OCI-LY3 (cell line): ENCODE results near the gene ACVRL1.

Experiments
- H2AFZ ChIP-seq: fragments of 200-600, 300-600 bp; shearing (Covaris generic); 2 replicates; pipeline ENCODE4 v1.6.0; 2014; ENCODE audit warnings: antibody characterized with exemption, low read depth, low read length
- H3K27ac ChIP-seq: fragments of 200-600, 300-600 bp; sonication (generic); 2 replicates; pipeline ENCODE4 v1.5.1; 2014; ENCODE audit warnings: mild to moderate bottlenecking, low read length, moderate library complexity, mixed read lengths
- H3K27me3 ChIP-seq: fragments of 200-600, 300-600 bp; sonication (generic); 2 replicates; pipeline ENCODE4 v1.6.1; 2014; ENCODE audit warnings: low read depth, low read length, mixed read lengths
- H3K36me3 ChIP-seq: fragments of 200-600, 300-600 bp; sonication (generic); replicated peaks from 2 replicates; pipeline ENCODE3; 2014; ENCODE audit warnings: low read depth, low read length, mixed read lengths
- H3K4me1 ChIP-seq: fragments of 300-600, 200-600 bp; sonication (generic); 2 replicates; pipeline ENCODE4 v1.6.1; 2014; ENCODE audit warnings: low read length, mixed read lengths
- H3K4me2 ChIP-seq: fragments of 200-600, 300-600 bp; sonication (generic); 2 replicates; pipeline ENCODE4 v1.6.1; 2014; ENCODE audit warnings: low read length, mixed read lengths
- H3K4me3 ChIP-seq: fragments of 300-600, 200-600 bp; sonication (generic); 2 replicates; pipeline ENCODE4 v1.5.1; 2014; ENCODE audit warnings: antibody characterized with exemption, mild to moderate bottlenecking, low read length, moderate library complexity
- H3K79me2 ChIP-seq: fragments of 300-600, 200-600 bp; shearing (Covaris generic); 2 replicates; pipeline ENCODE4 v1.6.1; 2014; ENCODE audit warnings: mild to moderate bottlenecking, low read length, mixed read lengths
- H3K9ac ChIP-seq: fragments of 300-600, 200-600 bp; shearing (Covaris generic); 2 replicates; pipeline ENCODE4 v1.6.0; 2014; ENCODE audit warnings: mild to moderate bottlenecking, low read length, moderate library complexity
- H3K9me3 ChIP-seq: fragments of 200-600, 300-600 bp; shearing (Covaris generic); 2 replicates; pipeline ENCODE4 v1.6.1; 2014; ENCODE audit warnings: low read length, mixed read lengths; ENCODE audit not compliant: insufficient read depth
- H4K20me1 ChIP-seq: fragments of 200-600, 300-600 bp; sonication (generic); 2 replicates; pipeline ENCODE4 v1.6.1; 2016; ENCODE audit warnings: low read length, mixed read lengths; ENCODE audit not compliant: insufficient read depth
- EZH2phosphoT487 ChIP-seq: fragments of 200-600 bp; shearing (Covaris generic); IDR thresholded peaks from 2 replicates; pipeline ENCODE4 v1.6.1; 2018; ENCODE audit warnings: antibody characterized with exemption, mixed run types, low read depth
- TF ChIP-seq, protein P1 (sequence below): fragments of 200-600, 300-600 bp; sonication (generic); IDR thresholded peaks from 2 replicates; pipeline ENCODE4 v1.5.1; 2014; ENCODE audit warnings: antibody characterized with exemption, low read length, low read depth

The ACVRL1 gene

DNA sequence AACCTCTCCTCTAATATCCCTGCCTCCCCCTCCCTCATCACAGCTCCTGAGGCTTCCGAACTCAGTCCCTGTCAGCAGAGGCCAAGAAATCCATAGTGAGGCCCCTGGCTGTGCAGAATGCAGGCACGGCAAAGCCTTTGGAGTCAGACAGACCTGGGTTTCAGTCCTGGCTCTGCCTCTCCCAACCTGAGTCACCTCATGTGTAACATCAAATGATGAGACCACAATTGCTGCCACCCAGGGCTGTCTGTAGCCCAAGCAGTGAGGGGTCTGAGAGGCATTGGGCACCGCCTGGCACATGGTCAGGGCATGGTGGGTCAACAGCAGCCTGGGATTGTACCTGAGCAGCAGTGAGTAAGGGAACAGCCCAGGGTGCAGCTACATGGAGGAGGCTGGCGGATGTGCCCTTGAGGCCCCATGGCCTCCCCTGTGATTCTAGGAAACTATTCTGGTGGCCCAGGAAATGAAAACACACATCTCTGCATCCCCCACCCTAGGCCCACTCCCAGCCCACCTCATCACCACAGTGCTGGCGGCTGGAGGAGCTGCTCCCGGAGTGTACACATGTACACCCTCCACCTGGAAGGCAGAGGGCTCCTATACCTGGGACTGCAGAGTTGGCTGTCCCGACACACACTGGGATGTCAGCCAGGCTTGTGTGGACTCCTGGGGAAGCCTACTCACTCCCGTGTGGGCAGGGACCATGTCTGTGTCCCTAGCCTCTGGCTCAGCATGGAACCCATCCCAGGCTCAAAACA is 11.7 kb upstream of the ACVRL1 start:
- H3K79me2 ChIP-seq: no peaks in the 10 kb centered on the region
- H3K9ac ChIP-seq: no peak overlapping the region
- no peak for TF ChIP-seq EZH2phosphoT487
- TF ChIP-seq, protein P1, sequence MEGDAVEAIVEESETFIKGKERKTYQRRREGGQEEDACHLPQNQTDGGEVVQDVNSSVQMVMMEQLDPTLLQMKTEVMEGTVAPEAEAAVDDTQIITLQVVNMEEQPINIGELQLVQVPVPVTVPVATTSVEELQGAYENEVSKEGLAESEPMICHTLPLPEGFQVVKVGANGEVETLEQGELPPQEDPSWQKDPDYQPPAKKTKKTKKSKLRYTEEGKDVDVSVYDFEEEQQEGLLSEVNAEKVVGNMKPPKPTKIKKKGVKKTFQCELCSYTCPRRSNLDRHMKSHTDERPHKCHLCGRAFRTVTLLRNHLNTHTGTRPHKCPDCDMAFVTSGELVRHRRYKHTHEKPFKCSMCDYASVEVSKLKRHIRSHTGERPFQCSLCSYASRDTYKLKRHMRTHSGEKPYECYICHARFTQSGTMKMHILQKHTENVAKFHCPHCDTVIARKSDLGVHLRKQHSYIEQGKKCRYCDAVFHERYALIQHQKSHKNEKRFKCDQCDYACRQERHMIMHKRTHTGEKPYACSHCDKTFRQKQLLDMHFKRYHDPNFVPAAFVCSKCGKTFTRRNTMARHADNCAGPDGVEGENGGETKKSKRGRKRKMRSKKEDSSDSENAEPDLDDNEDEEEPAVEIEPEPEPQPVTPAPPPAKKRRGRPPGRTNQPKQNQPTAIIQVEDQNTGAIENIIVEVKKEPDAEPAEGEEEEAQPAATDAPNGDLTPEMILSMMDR: no peak
- H2AFZ ChIP-seq: no peak overlapping the region
- H3K9me3 ChIP-seq: no peaks in the 10 kb centered on the region
- no peak overlapping the region for H3K27ac ChIP-seq
- no peak overlapping the region for H3K4me2 ChIP-seq
- no peaks in the 10 kb centered on the region for H3K36me3 ChIP-seq
- H3K4me1 ChIP-seq: peaks cover 7% of the 10 kb centered on the region
- H3K4me3 ChIP-seq: no peak overlapping the region
- peaks cover 24% of the 10 kb centered on the region for H3K27me3 ChIP-seq
- H4K20me1 ChIP-seq: no peaks in the 10 kb centered on the region

GRCh38 chr12:51896236-51896635 is 11.1 kb upstream of the ACVRL1 start:
- H3K4me3 ChIP-seq: no peak overlapping the region
- no peak overlapping the region for H3K27ac ChIP-seq

GRCh38 chr12:51897181-51897580 is 10.1 kb upstream of the ACVRL1 start:
- Histone ChIP-seq H3K9me3 (no peaks in the 10 kb centered on the region), H2AFZ (no peak overlapping the region), H3K4me1 (peaks cover 7% of the 10 kb centered on the region), H3K4me3 (no peak overlapping the region), H3K27me3 (peaks cover 24% of the 10 kb centered on the region), H3K9ac (no peak overlapping the region), H3K36me3 (no peaks in the 10 kb centered on the region), H3K79me2 (no peaks in the 10 kb centered on the region), H3K27ac (no peak overlapping the region), H4K20me1 (no peaks in the 10 kb centered on the region), H3K4me2 (no peak overlapping the region)
- TF ChIP-seq, protein P1: no peak
- no peak for TF ChIP-seq EZH2phosphoT487

More at GRCh38 chr12:51896236-51896635, 11.1 kb upstream of the ACVRL1 start:
- H3K4me2 ChIP-seq: no peak overlapping the region
- H3K4me1 ChIP-seq: peaks cover 7% of the 10 kb centered on the region
- H3K27me3 ChIP-seq: peaks cover 24% of the 10 kb centered on the region
- no peak overlapping the region for H2AFZ ChIP-seq
- TF ChIP-seq EZH2phosphoT487: no peak
- TF ChIP-seq, protein P1: no peak
- H4K20me1 ChIP-seq: no peaks in the 10 kb centered on the region
- no peaks in the 10 kb centered on the region for H3K36me3 ChIP-seq
- no peaks in the 10 kb centered on the region for H3K79me2 ChIP-seq
- no peaks in the 10 kb centered on the region for H3K9me3 ChIP-seq
- no peak overlapping the region for H3K9ac ChIP-seq

DNA sequence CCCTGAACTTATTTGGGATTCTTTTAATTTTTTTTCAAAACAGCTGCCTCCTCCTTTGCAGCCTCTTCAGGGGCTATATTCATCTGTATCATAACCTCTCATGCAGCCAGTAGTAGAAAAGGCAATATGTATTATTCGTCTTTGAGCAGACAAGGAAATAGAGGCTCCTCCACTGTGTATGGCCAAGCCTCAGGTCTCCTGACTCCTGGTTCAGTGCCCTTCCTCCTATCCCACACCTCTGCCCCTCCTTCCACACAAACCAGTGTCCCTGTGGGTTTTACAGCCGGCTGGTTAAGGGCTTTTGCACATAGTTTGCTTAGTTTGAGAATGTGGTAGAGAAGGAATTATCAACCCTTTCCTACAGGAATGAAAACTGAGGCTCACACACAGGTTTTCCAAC is 8.8 kb upstream of the ACVRL1 start:
- Histone ChIP-seq H3K79me2 (no peaks in the 10 kb centered on the region), H3K27ac (no peak overlapping the region), H3K9ac (no peak overlapping the region), H3K4me3 (no peak overlapping the region), H2AFZ (no peak overlapping the region), H3K4me1 (no peaks in the 10 kb centered on the region), H3K9me3 (no peaks in the 10 kb centered on the region), H4K20me1 (no peaks in the 10 kb centered on the region), H3K4me2 (no peak overlapping the region), H3K36me3 (no peaks in the 10 kb centered on the region), H3K27me3 (peaks cover 24% of the 10 kb centered on the region)
- TF ChIP-seq EZH2phosphoT487: no peak
- TF ChIP-seq, protein P1: no peak
